ENCODE results near the gene MEIS1. TPM values are rescaled to one million over a fixed set of nuclear protein-coding genes. Genes with fewer than 3 reads are reported as not detected.

MEIS1 gene
- total and polyA plus RNA-seq, 2 donors (not counting 1 experiment from before 2014, with no cell fraction given), result 0.03 TPM; not detected in 1

- Histone ChIP-seq H3K27me3 (replicated peaks in 1 of 4; ENCODE audit: control extremely low read depth in 1 of 4, control insufficient read depth in 3 of 4, insufficient read depth in 4 of 4, low read length in 3 of 4) (peaks cover 0 to 59% (median 42%) of the 10 kb centered on the region in 4 experiments), H3K36me3 (replicated peaks in 1 of 2; ENCODE audit: control extremely low read depth in 1 of 2, control insufficient read depth in 1 of 2, extremely low read depth in 1 of 2, insufficient read depth in 2 of 2, low read length in 1 of 2) (no peaks in the 10 kb centered on the region), H3K4me3 (ENCODE audit: control extremely low read depth in 1 of 5, extremely low read depth in 1 of 5, insufficient read depth in 1 of 5, low read depth in 2 of 5, low read length in 4 of 5) (peak overlapping the region in 4 of 5 experiments; percentile 36 to 47 (median 38)), H3K9me3 (ENCODE audit: control extremely low read depth in 1 of 3, control insufficient read depth in 2 of 3, insufficient read depth in 1 of 3, low read length in 2 of 3) (peaks cover 0 to 15% (median 0%) of the 10 kb centered on the region in 3 donors), H2AFZ (ENCODE audit: insufficient read depth, low read depth, low read length, poor library complexity, severe bottlenecking) (peak overlapping the region; percentile 70), H3K27ac (ENCODE audit: low read length in 2 of 2) (no peak overlapping the region), H3K9ac (ENCODE audit: low read length) (peak overlapping the region; percentile 60), H4K20me1 (ENCODE audit: control insufficient read depth, insufficient read depth, low read length, poor library complexity, severe bottlenecking) (no peaks in the 10 kb centered on the region), H3K4me2 (replicated peaks; ENCODE audit: low read depth, low read length, poor library complexity, severe bottlenecking) (peak overlapping the region; percentile 77), H3K79me2 (ENCODE audit: control insufficient read depth, insufficient read depth, low read length) (no peaks in the 10 kb centered on the region), H3K4me1 (ENCODE audit: control insufficient read depth in 2 of 2, insufficient read depth in 2 of 2, low read length in 2 of 2) (peaks cover 30 to 45% of the 10 kb centered on the region in 2 donors)
- Mint-ChIP-seq H3K4me1 (peaks cover 38% of the 10 kb centered on the region), H3K9me3 (ENCODE audit: insufficient read depth) (no peaks in the 10 kb centered on the region), H3K27ac (no peak overlapping the region), H3K27me3 (peaks cover 85% of the 10 kb centered on the region), H3K4me3 (peak overlapping the region; percentile 81)
- CTCF ChIA-PET, result no interaction called here
- DNase-seq, result peak; percentile 16
- WGBS (ENCODE audit: insufficient coverage), result 4% methylated on average over 44 of the region's 51 CpGs
- intact Hi-C loops (cut with micrococcal nuclease), result no loop called here
- POLR2A ChIA-PET, result no interaction called here
- ATAC-seq (ENCODE audit: low read depth), result no peak
- no peak for TF ChIP-seq CTCF (IDR thresholded peaks at IDR 0.05)
- TF ChIP-seq EZH2 (IDR thresholded peaks at IDR 0.05; ENCODE audit: borderline replicate concordance, insufficient read depth, low read depth, low read length, poor library complexity, severe bottlenecking), result no peak
Measured at GRCh38 chr2:66432801-66433694, 1.9 kb upstream of the MEIS1 start.

GRCh38 chr2:66433695-66433944 is 1.3 kb upstream of the MEIS1 start:
- peak overlapping the region; percentile 70 for H2AFZ ChIP-seq (ENCODE audit: insufficient read depth, low read depth, low read length, poor library complexity, severe bottlenecking)
- H3K27ac ChIP-seq (ENCODE audit: low read length in 2 of 2), result no peak overlapping the region
- H3K4me2 ChIP-seq (replicated peaks; ENCODE audit: low read depth, low read length, poor library complexity, severe bottlenecking), result peak overlapping the region; percentile 77
- H3K9me3 Mint-ChIP-seq (ENCODE audit: insufficient read depth), result no peaks in the 10 kb centered on the region
- H3K4me3 ChIP-seq (ENCODE audit: control extremely low read depth in 1 of 5, extremely low read depth in 1 of 5, insufficient read depth in 1 of 5, low read depth in 2 of 5, low read length in 4 of 5), result peak overlapping the region in 4 of 5 experiments; percentile 36 to 47 (median 38)
- H3K27me3 Mint-ChIP-seq, result peaks cover 85% of the 10 kb centered on the region
- ChIA-PET CTCF (no interaction called here), POLR2A (no interaction called here)
- H3K4me3 Mint-ChIP-seq, result peak overlapping the region; percentile 81
- DNase-seq, result no peak
- H3K4me1 Mint-ChIP-seq, result peaks cover 38% of the 10 kb centered on the region
- H3K9me3 ChIP-seq (ENCODE audit: control extremely low read depth in 1 of 3, control insufficient read depth in 2 of 3, insufficient read depth in 1 of 3, low read length in 2 of 3), result peaks cover 0 to 15% (median 0%) of the 10 kb centered on the region in 3 donors
- H3K36me3 ChIP-seq (replicated peaks in 1 of 2; ENCODE audit: control extremely low read depth in 1 of 2, control insufficient read depth in 1 of 2, extremely low read depth in 1 of 2, insufficient read depth in 2 of 2, low read length in 1 of 2), result no peaks in the 10 kb centered on the region
- peaks cover 30 to 45% of the 10 kb centered on the region in 2 donors for H3K4me1 ChIP-seq (ENCODE audit: control insufficient read depth in 2 of 2, insufficient read depth in 2 of 2, low read length in 2 of 2)
- ATAC-seq (ENCODE audit: low read depth), result no peak
- no peaks in the 10 kb centered on the region for H4K20me1 ChIP-seq (ENCODE audit: control insufficient read depth, insufficient read depth, low read length, poor library complexity, severe bottlenecking)
- intact Hi-C loops (cut with micrococcal nuclease), result no loop called here
- 7% methylated on average over 1 of the region's 7 CpGs for WGBS (ENCODE audit: insufficient coverage)
- H3K9ac ChIP-seq (ENCODE audit: low read length), result peak overlapping the region; percentile 60
- TF ChIP-seq CTCF (IDR thresholded peaks at IDR 0.05), result no peak
- H3K27me3 ChIP-seq (replicated peaks in 1 of 4; ENCODE audit: control extremely low read depth in 1 of 4, control insufficient read depth in 3 of 4, insufficient read depth in 4 of 4, low read length in 3 of 4), result peaks cover 0 to 64% (median 43%) of the 10 kb centered on the region in 4 experiments
- H3K27ac Mint-ChIP-seq, result no peak overlapping the region
- no peaks in the 10 kb centered on the region for H3K79me2 ChIP-seq (ENCODE audit: control insufficient read depth, insufficient read depth, low read length)

Data from B cell (primary cell).